Measurements from ENCODE around the gene GAB2.

The GAB2 gene

GRCh38 chr11:78403781-78404180 is 13.8 kb downstream of the GAB2 start:
- in situ Hi-C loops (cut with MboI; ENCODE audit: low sequenced_read_pairs): no loop called here

- in situ Hi-C loops (cut with MboI; ENCODE audit: low sequenced_read_pairs): no loop called here
These were observed 14.8 kb downstream of the GAB2 start for GRCh38 chr11:78402847-78403246.

GRCh38 chr11:78400702-78401101 is 16.9 kb downstream of the GAB2 start:
- in situ Hi-C loops (cut with MboI; ENCODE audit: low sequenced_read_pairs): no loop called here

GRCh38 chr11:78400116-78400515 is 17.5 kb downstream of the GAB2 start:
- in situ Hi-C loops (cut with MboI; ENCODE audit: low sequenced_read_pairs): no loop called here

- in situ Hi-C loops (cut with MboI; ENCODE audit: low sequenced_read_pairs): no loop called here
These were observed 18.5 kb downstream of the GAB2 start for GRCh38 chr11:78399136-78399535.

- in situ Hi-C loops (cut with MboI; ENCODE audit: low sequenced_read_pairs): no loop called here
These were observed 18.9 kb downstream of the GAB2 start for GRCh38 chr11:78398715-78399114.

- in situ Hi-C loops (cut with MboI; ENCODE audit: low sequenced_read_pairs): no loop called here
These were observed 20.2 kb downstream of the GAB2 start for GRCh38 chr11:78397398-78397797.

GRCh38 chr11:78395597-78395996 is 22.0 kb downstream of the GAB2 start:
- in situ Hi-C loops (cut with MboI; ENCODE audit: low sequenced_read_pairs): no loop called here

- in situ Hi-C loops (cut with MboI; ENCODE audit: low sequenced_read_pairs): no loop called here
These were observed 24.8 kb downstream of the GAB2 start for GRCh38 chr11:78392854-78393253.

- in situ Hi-C loops (cut with MboI; ENCODE audit: low sequenced_read_pairs): no loop called here
These were observed 26.2 kb downstream of the GAB2 start for GRCh38 chr11:78391424-78391823.

- in situ Hi-C loops (cut with MboI; ENCODE audit: low sequenced_read_pairs): no loop called here
These were observed 26.8 kb downstream of the GAB2 start for GRCh38 chr11:78390809-78391208.

GRCh38 chr11:78386215-78386941 is 31.2 kb downstream of the GAB2 start:
- in situ Hi-C loops (cut with MboI; ENCODE audit: low sequenced_read_pairs): no loop called here

- in situ Hi-C loops (cut with MboI; ENCODE audit: low sequenced_read_pairs): no loop called here
These were observed 32.4 kb downstream of the GAB2 start for GRCh38 chr11:78385205-78385604.

GRCh38 chr11:78384231-78384630 is 33.4 kb downstream of the GAB2 start:
- in situ Hi-C loops (cut with MboI; ENCODE audit: low sequenced_read_pairs): no loop called here

GRCh38 chr11:78381865-78382264 is 35.8 kb downstream of the GAB2 start:
- in situ Hi-C loops (cut with MboI; ENCODE audit: low sequenced_read_pairs): no loop called here

- in situ Hi-C loops (cut with MboI; ENCODE audit: low sequenced_read_pairs): no loop called here
These were observed 37.0 kb downstream of the GAB2 start for GRCh38 chr11:78380615-78381051.

- in situ Hi-C loops (cut with MboI; ENCODE audit: low sequenced_read_pairs): no loop called here
These were observed 38.5 kb downstream of the GAB2 start for GRCh38 chr11:78379039-78379670.

GRCh38 chr11:78377625-78378418 is 39.8 kb downstream of the GAB2 start:
- in situ Hi-C loops (cut with MboI; ENCODE audit: low sequenced_read_pairs): no loop called here

- in situ Hi-C loops (cut with MboI; ENCODE audit: low sequenced_read_pairs): no loop called here
These were observed 40.8 kb downstream of the GAB2 start for GRCh38 chr11:78376858-78377257.

GRCh38 chr11:78374917-78375316 is 42.7 kb downstream of the GAB2 start:
- in situ Hi-C loops (cut with MboI; ENCODE audit: low sequenced_read_pairs): no loop called here

- in situ Hi-C loops (cut with MboI; ENCODE audit: low sequenced_read_pairs): no loop called here
These were observed 43.9 kb downstream of the GAB2 start for GRCh38 chr11:78373689-78374088.
